C4-2B (cell line): ENCODE data around the gene RAB5B.

Source experiments
- H3K27ac ChIP-seq: fragments of 450-650 bp; 2 replicates; pipeline ENCODE4 v1.5.1; 2017
- ZFX ChIP-seq: fragments of 450-650 bp; IDR thresholded peaks from 2 replicates; pipeline ENCODE4 v1.6.1; 2017
- TF ChIP-seq, protein P1 (sequence below): fragments of 450-650 bp; conservative IDR thresholded peaks from 2 replicates; pipeline ENCODE4 v1.5.1; 2017; ENCODE audit warnings: mild to moderate bottlenecking

RAB5B gene

DNA sequence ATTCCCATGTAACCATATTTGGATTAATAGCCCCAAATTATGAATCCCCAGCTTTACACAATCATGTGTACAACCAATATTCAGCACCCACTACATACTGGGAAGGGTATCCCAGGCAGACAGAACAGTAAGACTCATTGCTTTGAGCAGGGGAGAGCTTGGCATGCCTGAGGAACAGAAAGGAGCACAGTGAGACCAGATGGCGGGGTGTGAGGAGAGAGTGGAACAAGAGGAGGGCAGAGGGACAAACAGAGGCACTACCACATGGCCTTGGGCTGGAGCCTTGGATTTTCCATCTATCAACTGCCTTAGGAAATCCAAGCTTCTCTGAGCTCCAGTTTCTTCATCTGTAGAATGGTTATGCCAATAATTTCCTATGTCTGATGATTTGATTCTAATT is 39.1 kb upstream of the RAB5B start:
- H3K27ac ChIP-seq: no peak overlapping the region
- TF ChIP-seq ZFX: no peak
- TF ChIP-seq, protein P1, sequence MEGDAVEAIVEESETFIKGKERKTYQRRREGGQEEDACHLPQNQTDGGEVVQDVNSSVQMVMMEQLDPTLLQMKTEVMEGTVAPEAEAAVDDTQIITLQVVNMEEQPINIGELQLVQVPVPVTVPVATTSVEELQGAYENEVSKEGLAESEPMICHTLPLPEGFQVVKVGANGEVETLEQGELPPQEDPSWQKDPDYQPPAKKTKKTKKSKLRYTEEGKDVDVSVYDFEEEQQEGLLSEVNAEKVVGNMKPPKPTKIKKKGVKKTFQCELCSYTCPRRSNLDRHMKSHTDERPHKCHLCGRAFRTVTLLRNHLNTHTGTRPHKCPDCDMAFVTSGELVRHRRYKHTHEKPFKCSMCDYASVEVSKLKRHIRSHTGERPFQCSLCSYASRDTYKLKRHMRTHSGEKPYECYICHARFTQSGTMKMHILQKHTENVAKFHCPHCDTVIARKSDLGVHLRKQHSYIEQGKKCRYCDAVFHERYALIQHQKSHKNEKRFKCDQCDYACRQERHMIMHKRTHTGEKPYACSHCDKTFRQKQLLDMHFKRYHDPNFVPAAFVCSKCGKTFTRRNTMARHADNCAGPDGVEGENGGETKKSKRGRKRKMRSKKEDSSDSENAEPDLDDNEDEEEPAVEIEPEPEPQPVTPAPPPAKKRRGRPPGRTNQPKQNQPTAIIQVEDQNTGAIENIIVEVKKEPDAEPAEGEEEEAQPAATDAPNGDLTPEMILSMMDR: no peak

DNA sequence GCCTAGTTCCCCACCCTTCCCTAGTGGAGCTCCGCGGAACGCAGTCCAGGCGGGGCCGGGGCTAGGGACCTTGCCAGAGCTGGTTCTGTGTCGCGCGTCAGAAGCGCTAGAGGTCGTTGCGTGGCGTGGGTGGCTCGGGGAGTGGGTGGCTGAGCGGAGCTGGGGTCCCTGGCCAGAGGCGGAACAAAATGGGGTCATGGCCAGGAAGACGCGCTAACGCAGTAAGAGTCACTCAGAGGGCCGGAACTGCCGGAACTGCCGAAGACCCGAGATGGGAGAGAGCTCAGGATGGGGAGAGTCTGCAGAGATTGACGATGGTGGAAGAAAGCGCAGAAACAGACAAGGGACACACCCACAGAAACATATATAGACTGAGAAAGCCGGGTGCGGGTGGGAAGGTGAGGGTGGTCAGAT is 38.1 kb upstream of the RAB5B start:
- no peak overlapping the region for H3K27ac ChIP-seq

DNA sequence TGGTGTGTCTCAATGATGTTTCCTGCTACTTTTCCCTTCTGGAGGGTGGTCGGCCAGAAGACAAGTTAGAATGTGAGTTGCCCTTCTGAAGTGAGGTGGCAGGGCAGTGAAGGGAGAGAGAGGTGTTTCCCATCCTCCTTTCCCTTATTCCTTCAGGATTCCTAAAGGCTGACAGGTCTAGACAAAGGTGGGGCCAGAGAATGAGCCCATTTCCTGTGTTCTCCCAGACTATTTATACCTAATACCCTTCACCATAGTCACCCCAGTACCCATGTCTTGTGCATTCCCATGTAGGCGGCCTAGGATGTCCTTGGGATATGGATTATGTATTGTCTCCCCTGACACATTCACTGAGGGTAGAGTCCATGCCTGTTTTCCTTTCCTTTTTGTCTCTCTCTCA is 35.9 kb upstream of the RAB5B start:
- H3K27ac ChIP-seq: no peak overlapping the region
- no peak for TF ChIP-seq ZFX
- TF ChIP-seq, protein P1: no peak

More for the DNA sequence above, 38.1 kb upstream of the RAB5B start:
- no peak for TF ChIP-seq ZFX
- TF ChIP-seq, protein P1: no peak

DNA sequence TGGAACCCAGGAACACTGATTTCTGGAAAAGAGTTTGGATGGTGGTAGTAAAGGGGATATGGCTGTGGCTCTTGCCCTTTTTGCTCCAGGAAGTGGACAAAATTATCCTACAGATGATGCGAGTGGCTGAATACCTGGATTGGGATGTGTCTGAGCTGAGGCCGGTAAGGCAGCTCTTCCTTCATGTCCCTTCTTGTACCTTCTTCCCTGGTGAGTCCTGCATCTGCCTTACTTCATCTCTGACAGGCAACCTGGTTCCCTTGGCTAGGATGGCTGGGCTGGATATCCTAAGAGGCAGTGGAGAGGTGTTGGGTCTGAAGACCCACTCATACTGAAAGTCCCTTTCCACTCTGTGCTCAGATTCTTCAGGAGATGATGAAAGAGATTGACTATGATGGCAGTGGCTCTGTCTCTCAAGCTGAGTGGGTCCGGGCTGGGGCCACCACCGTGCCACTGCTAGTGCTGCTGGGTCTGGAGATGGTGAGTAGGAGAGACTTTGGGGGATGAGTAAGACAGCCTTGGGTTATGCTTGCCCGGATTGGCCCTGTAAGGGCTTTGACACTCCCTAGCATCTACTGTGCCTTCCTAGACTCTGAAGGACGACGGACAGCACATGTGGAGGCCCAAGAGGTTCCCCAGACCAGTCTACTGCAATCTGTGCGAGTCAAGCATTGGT is 34.9 kb upstream of the RAB5B start:
- H3K27ac ChIP-seq: no peak overlapping the region
- TF ChIP-seq, protein P1: no peak
- TF ChIP-seq ZFX: no peak

DNA sequence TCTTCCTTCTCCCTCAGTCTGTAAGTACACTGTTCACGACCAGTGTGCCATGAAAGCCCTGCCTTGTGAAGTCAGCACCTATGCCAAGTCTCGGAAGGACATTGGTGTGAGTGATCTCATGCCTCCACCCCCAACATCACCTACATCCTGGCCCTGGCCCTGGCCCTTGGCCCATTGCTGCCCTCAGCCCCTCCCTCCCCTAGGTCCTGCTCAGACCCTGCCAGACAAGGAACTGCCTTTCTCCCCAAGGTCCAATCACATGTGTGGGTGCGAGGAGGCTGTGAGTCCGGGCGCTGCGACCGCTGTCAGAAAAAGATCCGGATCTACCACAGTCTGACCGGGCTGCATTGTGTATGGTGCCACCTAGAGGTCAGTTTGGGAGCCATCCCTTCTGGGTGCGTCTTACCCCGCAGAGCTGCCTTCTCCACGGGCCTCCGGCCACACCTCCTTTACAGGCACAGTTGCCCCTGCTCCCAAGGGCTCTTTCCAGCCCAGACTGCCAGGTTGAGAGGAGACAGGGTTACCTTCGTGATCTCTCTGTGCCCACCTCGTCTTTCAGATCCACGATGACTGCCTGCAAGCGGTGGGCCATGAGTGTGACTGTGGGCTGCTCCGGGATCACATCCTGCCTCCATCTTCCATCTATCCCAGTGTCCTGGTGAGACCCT is 33.7 kb upstream of the RAB5B start:
- TF ChIP-seq, protein P1: peak; percentile 97
- no peak for TF ChIP-seq ZFX
- peak overlapping the region; percentile 26 for H3K27ac ChIP-seq

DNA sequence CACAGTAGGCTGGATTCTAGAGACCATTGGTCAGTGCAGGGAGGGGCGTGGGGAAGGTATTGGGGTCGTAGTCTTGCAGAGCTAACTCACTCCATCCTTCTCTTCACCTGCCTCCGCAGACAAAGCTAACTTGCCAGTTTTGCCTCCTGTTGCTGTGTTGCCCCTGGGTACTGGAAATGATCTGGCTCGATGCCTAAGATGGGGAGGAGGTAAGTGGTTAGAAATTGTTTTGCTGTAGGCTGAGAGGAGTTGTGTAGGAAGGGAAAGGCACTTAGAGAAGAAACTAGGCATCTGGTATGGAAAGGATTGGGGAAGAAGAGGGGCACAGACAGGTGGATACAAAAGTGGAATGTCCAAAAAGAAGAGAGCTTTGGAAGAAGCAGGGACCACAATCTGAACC is 31.8 kb upstream of the RAB5B start:
- H3K27ac ChIP-seq: no peak overlapping the region
- TF ChIP-seq, protein P1: no peak
- no peak for TF ChIP-seq ZFX

DNA sequence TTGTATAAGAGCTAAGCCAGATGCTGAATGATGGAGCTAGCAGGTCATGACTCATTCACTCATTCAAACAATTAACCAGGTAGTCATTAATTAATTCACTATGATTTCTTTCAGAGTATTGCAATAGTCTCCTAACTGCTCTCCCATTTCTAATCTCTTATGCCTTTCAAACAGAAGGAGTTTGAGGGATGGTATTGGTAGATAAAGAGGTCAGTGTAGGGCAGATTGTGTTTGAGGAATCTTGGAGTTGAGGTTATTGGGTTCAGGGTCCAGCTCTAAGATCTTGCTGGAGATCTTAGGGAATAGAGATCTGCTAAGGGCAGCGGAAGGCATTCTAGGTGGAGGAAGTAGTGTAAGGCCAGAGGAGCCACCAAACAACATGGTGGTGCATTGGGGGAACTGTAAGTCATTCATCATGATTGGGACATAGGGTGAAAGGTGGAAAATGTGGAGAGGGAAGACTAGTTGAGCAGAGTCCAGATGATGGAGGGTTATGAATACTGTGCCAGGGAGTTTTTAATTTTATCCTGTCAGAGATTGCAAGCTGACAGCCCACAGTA is 31.2 kb upstream of the RAB5B start:
- no peak overlapping the region for H3K27ac ChIP-seq
- no peak for TF ChIP-seq ZFX
- TF ChIP-seq, protein P1: no peak
